Lower leg skin (tissue), 3 donors: Measurements from ENCODE around the gene RTTN.

ENCODE experiments used
- CTCF ChIP-seq, 3 donors: fragments of 450-650 bp; IDR thresholded peaks; one replicate each; pipeline ENCODE4 v1.5.1; 2016; ENCODE audit warnings: antibody characterized with exemption in 3 of 3, mild to moderate bottlenecking in 3 of 3, moderate library complexity in 2 of 3
- POLR2A ChIP-seq, 2 donors: fragments of 450-650 bp; IDR thresholded peaks; one replicate each; pipeline ENCODE4 v1.6.1; 2016 to 2017; ENCODE audit warnings: antibody characterized with exemption in 2 of 2, mild to moderate bottlenecking in 1 of 2, moderate library complexity in 1 of 2

- TF ChIP-seq CTCF (IDR thresholded peaks at IDR 0.05) (no peak), POLR2A (IDR thresholded peaks at IDR 0.05) (no peak)
These were observed 252.3 kb downstream of the RTTN start for GRCh38 chr18:69953191-69953590.
